Hematopoietic multipotent progenitor cell treated with erythropoietin and hydrocortisone succinate and interleukin-3 and kit ligand, for 6 days (in vitro differentiated cells): Measurements from ENCODE around the gene ILF2.
"Not testable (repeated sequence)": the region's sequence is repeated elsewhere in the genome, so short reads cannot be mapped to it uniquely, and the experiment has no call there.

Experiments
- DNase-seq: peaks from one replicate; pipeline ENCODE4 v3.0.0-alpha.2; 2015

The ILF2 gene

DNA sequence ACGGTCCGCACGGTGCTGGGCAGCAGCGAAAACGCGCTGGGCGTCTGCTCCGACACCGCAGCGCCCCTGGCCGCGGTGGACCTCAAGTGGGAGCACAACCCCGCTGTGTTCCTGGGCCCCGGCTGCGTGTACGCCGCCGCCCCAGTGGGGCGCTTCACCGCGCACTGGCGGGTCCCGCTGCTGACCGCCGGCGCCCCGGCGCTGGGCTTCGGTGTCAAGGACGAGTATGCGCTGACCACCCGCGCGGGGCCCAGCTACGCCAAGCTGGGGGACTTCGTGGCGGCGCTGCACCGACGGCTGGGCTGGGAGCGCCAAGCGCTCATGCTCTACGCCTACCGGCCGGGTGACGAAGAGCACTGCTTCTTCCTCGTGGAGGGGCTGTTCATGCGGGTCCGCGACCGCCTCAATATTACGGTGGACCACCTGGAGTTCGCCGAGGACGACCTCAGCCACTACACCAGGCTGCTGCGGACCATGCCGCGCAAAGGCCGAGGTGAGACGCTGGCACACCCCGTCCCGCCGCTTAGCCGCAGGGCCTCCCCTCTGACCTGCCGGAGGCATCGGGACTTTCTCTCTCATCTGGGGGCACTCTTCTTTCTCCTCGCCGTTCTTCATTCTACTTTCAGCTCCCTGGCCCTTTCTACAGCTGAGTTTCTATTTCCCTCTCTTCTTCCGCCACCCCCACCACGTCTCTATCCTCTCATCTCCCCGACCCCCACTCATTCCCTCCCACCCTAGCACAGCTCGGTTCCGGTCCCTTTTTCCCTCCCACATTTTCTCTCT lies 8.7 kb upstream of the ILF2 start:
- peak; percentile 47 for DNase-seq

GRCh38 chr1:153678519-153679336 lies 7.9 kb upstream of the ILF2 start, which contains the start of gene NPR1:
Gene NPR1, plus strand, starts transcription at chr1:153678688. Its CDS starts 421 bp downstream, at chr1:153679109.
- peak; percentile 61 for DNase-seq

DNA sequence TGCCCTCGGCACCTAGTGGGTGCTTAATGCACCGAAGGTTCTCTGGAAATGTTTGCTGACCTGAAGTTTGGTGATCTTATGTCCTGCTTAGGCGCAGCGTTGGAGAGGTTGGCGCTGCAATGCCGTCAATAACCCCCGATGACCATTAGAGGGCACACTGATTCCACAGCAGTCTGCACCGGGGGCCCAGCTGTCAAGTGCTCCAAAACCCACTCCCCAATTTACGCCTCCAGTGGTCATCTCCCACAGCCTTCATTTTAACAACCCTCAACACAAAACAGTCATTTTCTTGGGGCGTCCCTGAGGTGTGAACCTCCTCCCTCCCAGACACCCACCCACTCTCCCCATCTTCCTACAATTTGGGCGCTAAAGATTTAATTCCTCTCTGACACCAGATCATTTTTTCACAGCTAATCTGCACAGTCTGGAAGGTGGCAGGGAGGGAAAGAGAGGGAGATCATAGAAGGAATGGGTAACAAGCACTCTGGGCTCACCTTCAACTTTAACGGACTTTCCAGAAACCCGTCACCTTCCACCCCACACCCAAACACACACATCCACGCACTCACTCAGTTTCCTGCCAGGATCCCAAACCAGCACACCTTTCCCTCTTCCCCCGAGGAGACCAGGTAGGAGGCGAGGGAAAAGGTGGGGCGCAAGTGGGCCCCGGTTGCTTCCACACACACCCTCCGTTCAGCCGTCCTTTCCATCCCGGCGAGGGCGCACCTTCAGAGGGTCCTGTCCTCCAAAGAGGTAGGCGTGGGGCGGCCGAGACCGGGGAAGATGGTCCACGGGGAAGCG lies 7.1 kb upstream of the ILF2 start:
- DNase-seq = peak; percentile 80

DNA sequence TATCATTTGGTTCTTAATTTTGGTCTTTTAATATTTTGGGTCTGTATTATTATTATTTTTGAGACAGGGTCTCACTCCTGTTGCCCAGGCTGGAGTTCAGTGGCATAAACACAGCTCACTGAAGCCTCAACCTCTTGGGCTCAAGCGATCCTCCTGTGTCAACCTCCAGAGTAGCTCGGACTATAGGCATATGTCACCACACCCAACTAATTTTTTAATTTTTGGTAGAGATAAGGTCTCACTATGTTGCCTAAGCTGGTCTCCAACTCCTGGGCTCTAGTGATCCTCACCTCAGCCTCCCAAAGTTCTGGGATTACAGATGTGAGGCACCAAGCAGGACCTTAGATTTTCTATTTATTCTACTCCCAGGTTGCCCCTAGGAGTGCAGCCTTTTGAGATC lies 2.7 kb upstream of the ILF2 start:
- peak; percentile 53 for DNase-seq

- DNase-seq = peak; percentile 65
These were observed 998 bp upstream of the ILF2 start for GRCh38 chr1:153671628-153672353.

DNA sequence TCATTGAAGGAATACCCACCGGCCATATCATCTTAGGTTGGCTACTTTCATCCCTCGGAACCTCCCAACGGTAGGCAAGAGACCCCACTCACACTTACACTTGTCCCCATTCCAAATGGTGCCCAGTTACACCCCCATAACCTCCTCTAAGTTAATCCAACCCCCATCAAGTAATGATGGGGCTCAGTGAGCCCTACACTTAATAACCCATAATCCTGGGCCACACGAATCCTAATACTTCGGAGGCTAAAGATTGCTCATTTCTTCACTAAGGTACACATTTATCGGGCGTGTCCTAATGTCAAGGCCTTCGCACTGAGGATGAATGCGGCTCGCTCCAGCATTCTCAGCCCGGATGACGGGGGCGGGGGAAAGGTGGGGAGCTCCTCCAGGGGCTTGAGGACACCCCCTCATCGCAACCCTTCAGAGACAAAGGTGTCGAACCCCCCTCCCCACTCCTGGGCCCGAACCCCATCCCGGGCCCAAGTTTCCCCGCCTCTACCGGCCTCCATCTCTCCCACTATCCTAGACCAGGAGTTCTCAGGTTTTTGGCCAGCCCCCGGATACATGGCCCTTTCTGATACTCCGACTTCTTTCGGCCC lies 435 bp downstream of the ILF2 start:
- no peak for DNase-seq

- no peak for DNase-seq
These were observed 1.2 kb downstream of the ILF2 start for GRCh38 chr1:153669606-153670005.

DNA sequence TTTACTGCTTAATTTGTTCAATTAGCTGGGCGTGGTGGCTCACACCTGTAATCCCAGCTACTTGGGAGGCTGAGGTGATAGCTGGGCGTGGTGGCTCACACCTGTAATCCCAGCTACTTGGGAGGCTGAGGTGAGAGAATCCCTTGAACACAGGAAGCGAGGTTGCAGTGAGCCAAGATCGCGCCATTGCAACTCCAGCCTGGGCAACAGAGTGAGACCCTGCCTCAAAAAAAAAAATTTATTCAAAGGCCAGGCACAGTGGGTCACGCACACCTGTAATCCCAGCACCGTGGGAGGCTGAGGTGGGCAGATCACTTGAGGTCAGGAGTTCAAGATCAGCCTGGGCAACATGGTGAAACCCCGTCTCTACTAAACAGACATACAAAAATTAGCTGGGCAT lies 2.1 kb downstream of the ILF2 start:
- DNase-seq = not testable (repeated sequence)

- DNase-seq = no peak
These were observed 3.4 kb downstream of the ILF2 start for GRCh38 chr1:153667439-153667838.

- no peak for DNase-seq
These were observed 7.6 kb downstream of the ILF2 start for GRCh38 chr1:153663211-153663610.

- DNase-seq = no peak
These were observed 8.5 kb downstream of the ILF2 start for GRCh38 chr1:153662269-153662668.

GRCh38 chr1:153661111-153661708 lies 9.6 kb downstream of the ILF2 start:
- peak; percentile 30 for DNase-seq

DNA sequence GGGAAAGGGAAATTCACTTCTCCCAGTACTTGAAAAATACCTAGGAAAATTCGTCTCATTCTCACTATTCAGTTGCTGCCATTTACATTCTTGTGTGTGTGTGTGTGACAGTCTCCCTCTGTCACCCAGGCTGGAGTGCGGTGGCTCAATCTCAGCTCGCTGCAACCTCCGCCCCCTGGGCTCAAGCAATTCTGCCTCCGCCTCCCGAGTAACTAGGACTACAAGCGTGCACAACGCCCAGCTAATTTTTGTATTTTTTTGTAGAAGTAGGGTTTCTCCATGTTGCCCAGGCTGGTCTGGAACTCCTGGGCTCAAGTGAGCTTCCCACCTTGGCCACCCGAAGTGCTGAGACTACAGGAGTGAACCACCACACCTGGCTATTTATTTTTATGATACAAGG lies 11.1 kb downstream of the ILF2 start:
- no peak for DNase-seq

- no peak for DNase-seq
These were observed 11.6 kb downstream of the ILF2 start for GRCh38 chr1:153659175-153659534.

GRCh38 chr1:153658400-153659174 lies 12.2 kb downstream of the ILF2 start, which contains the start of gene SNAPIN:
Gene SNAPIN, plus strand, starts transcription at chr1:153658703. Its CDS starts 41 bp downstream, at chr1:153658744.
- peak; percentile 96 for DNase-seq

DNA sequence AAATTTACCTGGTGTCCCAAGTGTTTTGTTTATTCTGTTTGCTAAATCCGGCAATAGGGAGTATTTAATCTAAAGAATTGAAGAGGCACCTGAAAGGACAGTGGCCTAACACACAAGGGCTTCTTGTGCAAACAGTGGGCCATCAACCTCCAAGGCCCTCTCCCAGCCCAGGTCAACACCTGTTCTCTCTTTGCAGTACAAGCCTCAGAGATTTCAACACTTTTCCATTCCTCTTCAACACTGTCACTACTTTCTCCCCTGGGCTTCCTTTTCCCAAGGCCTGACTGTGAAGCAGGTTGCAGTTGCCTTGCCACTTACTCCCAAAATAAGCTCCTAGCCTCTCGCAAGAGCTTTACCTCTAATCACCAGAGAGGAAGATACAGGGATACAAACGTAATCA lies 15.5 kb downstream of the ILF2 start:
- DNase-seq = no peak

DNA sequence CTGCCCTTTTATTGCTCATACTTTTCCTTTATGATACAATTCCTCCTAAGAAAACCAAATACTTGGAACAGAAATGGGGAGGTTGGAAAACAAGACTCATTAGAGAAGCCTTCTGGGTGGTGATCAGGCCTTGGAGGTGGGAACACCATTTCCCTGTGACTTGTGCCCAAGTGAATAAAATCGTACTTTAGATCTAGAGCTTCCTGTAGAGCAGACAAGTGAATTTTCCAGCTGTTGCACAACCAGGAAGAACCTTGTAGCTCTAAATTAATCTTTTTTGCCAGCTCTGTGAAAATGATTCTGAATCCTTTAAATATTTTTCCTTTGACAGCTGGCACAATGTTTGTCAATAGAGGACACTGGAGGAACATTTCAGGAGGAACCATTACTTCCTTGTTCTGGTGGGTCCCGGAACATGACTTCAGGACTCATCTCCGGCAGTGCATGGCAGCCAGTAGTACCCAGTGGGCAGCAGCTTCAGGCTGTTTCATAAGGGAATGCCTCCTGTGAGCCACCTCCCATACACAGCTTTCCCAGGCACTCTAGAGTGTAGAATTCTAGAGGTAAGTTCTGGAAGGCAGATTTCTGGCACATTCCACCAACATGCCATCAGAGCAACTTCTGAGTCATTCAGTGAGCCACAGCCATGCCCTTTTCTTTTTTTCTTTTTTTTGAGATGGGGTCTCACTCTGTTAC lies 17.8 kb downstream of the ILF2 start:
- peak; percentile 13 for DNase-seq

GRCh38 chr1:153651771-153652170 lies 19.0 kb downstream of the ILF2 start:
- no peak for DNase-seq

DNA sequence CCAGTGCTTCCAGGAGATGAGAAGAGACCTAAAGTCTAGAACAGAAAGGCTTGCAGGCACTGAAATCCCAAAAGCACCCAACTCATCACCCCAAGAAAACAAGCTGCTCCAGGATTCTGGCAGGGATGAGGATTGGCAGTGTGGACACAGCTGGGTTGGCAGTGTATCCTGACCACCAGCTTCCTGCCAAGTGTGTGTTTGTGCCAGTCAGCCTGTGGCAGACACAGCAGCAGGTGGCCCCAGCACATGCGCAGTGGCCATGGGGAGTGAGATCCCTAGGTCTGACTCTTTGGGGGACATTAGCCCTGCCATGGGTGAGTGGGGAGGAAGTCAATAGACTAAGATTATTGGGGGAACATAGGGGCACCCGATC lies 20.9 kb downstream of the ILF2 start:
- peak; percentile 26 for DNase-seq
